Peyer's patch (tissue), 4 donors: ENCODE results near the gene WSB1. TPM values are rescaled to one million over a fixed set of nuclear protein-coding genes. Genes with fewer than 3 reads are reported as not detected.
A peak's percentile ranks its signal among the peaks of the same experiment; 100 is the strongest.

ENCODE experiments used
- DNase-seq, 3 donors: peaks; one replicate each; pipeline ENCODE4 v3.0.0-alpha.2; 2017 to 2019
- H3K27ac ChIP-seq, 4 donors: fragments of 200-600 bp; sonication (generic); one replicate each; pipeline ENCODE4 v1.5.1; 2016 to 2019
- H3K27me3 ChIP-seq, 2 donors: fragments of 200-600 bp; sonication (generic); one replicate each; pipeline ENCODE4 v1.5.1; 2019
- H3K36me3 ChIP-seq, 3 donors: fragments of 200-600 bp; sonication (generic); one replicate each; pipeline ENCODE4 v1.5.1; 2016 to 2019
- H3K4me1 ChIP-seq, 4 donors: fragments of 200-600 bp; sonication (generic); one replicate each; pipeline ENCODE4 v1.5.1; 2016 to 2019
- H3K4me3 ChIP-seq, 4 donors: fragments of 200-600 bp; sonication (generic); 1 replicate in 3 of 4; 2 replicates in 1 of 4; pipeline ENCODE4 v1.5.1; 2016 to 2019; ENCODE audit warnings: mild to moderate bottlenecking in 1 of 4
- H3K9me3 ChIP-seq, 4 donors: fragments of 200-600 bp; sonication (generic); one replicate each; pipeline ENCODE4 v1.5.1; 2016 to 2019; ENCODE audit warnings: mild to moderate bottlenecking in 1 of 4
- CTCF ChIP-seq, 6 experiments: fragments of 450-650 bp in 4 of 6; fragments of 200-600 bp in 2 of 6; sonication (generic) in 1 of 6; IDR thresholded peaks; one replicate each; pipeline ENCODE4 v1.5.1; 2017 to 2019; ENCODE audit warnings: antibody characterized with exemption in 6 of 6, mild to moderate bottlenecking in 3 of 6, moderate library complexity in 1 of 6
- POLR2A ChIP-seq, 2 donors: fragments of 450-650 bp; IDR thresholded peaks; one replicate each; pipeline ENCODE4 v1.5.1; 2017; ENCODE audit warnings: antibody characterized with exemption in 2 of 2, mild to moderate bottlenecking in 2 of 2, moderate library complexity in 2 of 2
- total RNA-seq, 4 donors: library from RNA; depleted of rRNA; stranded (reverse); fragments of >200 nt; gene quantifications; one replicate each; pipeline ENCODE4 v1.1.0, GENCODE V29; 2016

The WSB1 gene
- total RNA-seq, 4 donors from 2014 or later, result 61.5 to 208 (median 112) TPM

GRCh38 chr17:27329146-27329805 is 35.4 kb downstream of the WSB1 start:
- Histone ChIP-seq H3K36me3 (no peaks in the 10 kb centered on the region), H3K27me3 (no peaks in the 10 kb centered on the region), H3K4me1 (peaks cover 0 to 31% (median 3%) of the 10 kb centered on the region in 4 donors), H3K9me3 (no peaks in the 10 kb centered on the region), H3K4me3 (no peak overlapping the region), H3K27ac (no peak overlapping the region)
- no peak for TF ChIP-seq CTCF (IDR thresholded peaks at IDR 0.05)
- TF ChIP-seq POLR2A (IDR thresholded peaks at IDR 0.05), result no peak
- DNase-seq, result no peak

GRCh38 chr17:27332047-27332393 is 38.1 kb downstream of the WSB1 start:
- peak overlapping the region in 1 of 4 donors; percentile 50 for H3K4me3 ChIP-seq
- TF ChIP-seq CTCF (IDR thresholded peaks at IDR 0.05) (no peak), POLR2A (IDR thresholded peaks at IDR 0.05) (no peak)
- no peaks in the 10 kb centered on the region for H3K36me3 ChIP-seq
- H3K9me3 ChIP-seq, result no peaks in the 10 kb centered on the region
- H3K27ac ChIP-seq, result peak overlapping the region; percentile 69 to 91 (median 84)
- no peaks in the 10 kb centered on the region for H3K27me3 ChIP-seq
- H3K4me1 ChIP-seq, result peaks cover 0 to 19% (median 3%) of the 10 kb centered on the region in 4 donors
- no peak for DNase-seq

- Histone ChIP-seq H3K4me1 (peaks cover 0 to 19% (median 3%) of the 10 kb centered on the region in 4 donors), H3K27me3 (no peaks in the 10 kb centered on the region), H3K27ac (peak overlapping the region; percentile 69 to 91 (median 84)), H3K36me3 (no peaks in the 10 kb centered on the region), H3K4me3 (peak overlapping the region; percentile 48 to 56 (median 51)), H3K9me3 (no peaks in the 10 kb centered on the region)
- DNase-seq, result peak; percentile 91 to 98 (median 98)
- no peak for TF ChIP-seq POLR2A (IDR thresholded peaks at IDR 0.05)
- TF ChIP-seq CTCF (IDR thresholded peaks at IDR 0.05), result peak; percentile 52 to 99 (median 94)
Observed at GRCh38 chr17:27332485-27333409, 38.8 kb downstream of the WSB1 start.

GRCh38 chr17:27333410-27333980 is 39.6 kb downstream of the WSB1 start:
- no peak for DNase-seq
- Histone ChIP-seq H3K27ac (peak overlapping the region; percentile 69 to 91 (median 84)), H3K4me3 (peak overlapping the region; percentile 48 to 56 (median 51)), H3K4me1 (peaks cover 0 to 19% (median 3%) of the 10 kb centered on the region in 4 donors), H3K27me3 (no peaks in the 10 kb centered on the region), H3K9me3 (no peaks in the 10 kb centered on the region), H3K36me3 (no peaks in the 10 kb centered on the region)
- TF ChIP-seq POLR2A (IDR thresholded peaks at IDR 0.05) (no peak), CTCF (IDR thresholded peaks at IDR 0.05) (no peak)

GRCh38 chr17:27336184-27336583 is 42.3 kb downstream of the WSB1 start:
- Histone ChIP-seq H3K4me3 (no peak overlapping the region), H3K27me3 (no peaks in the 10 kb centered on the region), H3K4me1 (peaks cover 0 to 19% (median 3%) of the 10 kb centered on the region in 4 donors), H3K27ac (no peak overlapping the region), H3K36me3 (no peaks in the 10 kb centered on the region), H3K9me3 (no peaks in the 10 kb centered on the region)
- TF ChIP-seq POLR2A (IDR thresholded peaks at IDR 0.05), result no peak
- no peak for TF ChIP-seq CTCF (IDR thresholded peaks at IDR 0.05)
- DNase-seq, result peak in 1 of 3 donors; percentile 28
